Measurements from ENCODE around the gene CNIH3. TPM values are rescaled to one million over a fixed set of nuclear protein-coding genes. Genes with fewer than 3 reads are reported as not detected.

Gene CNIH3
- total and polyA plus RNA-seq, 8 donors = 0.45 to 18.7 (median 3.1) TPM; not detected in 1

- no peak for TF ChIP-seq CTCF (IDR thresholded peaks at IDR 0.05)
- TF ChIP-seq POLR2AphosphoS5 (IDR thresholded peaks at IDR 0.05) = no peak
- Histone ChIP-seq H3K4me3 (no peak overlapping the region), H3K36me3 (no peaks in the 10 kb centered on the region), H3K27ac (no peak overlapping the region), H3K9me3 (no peaks in the 10 kb centered on the region), H3K4me1 (no peaks in the 10 kb centered on the region), H3K27me3 (no peaks in the 10 kb centered on the region)
- DNase-seq = no peak
- 75 to 81% (median 78%) methylated on average over 7 to 9 of the region's 9 CpGs for WGBS, 5 donors
- intact Hi-C loops (cut with DNase I; ENCODE audit: low total_unique reads) = no loop called here
Observed at GRCh38 chr1:224718470-224719053, 102.4 kb downstream of the CNIH3 start.

GRCh38 chr1:224719716-224720115 is 103.6 kb downstream of the CNIH3 start:
- no peaks in the 10 kb centered on the region for H3K4me1 ChIP-seq
- TF ChIP-seq POLR2A (IDR thresholded peaks at IDR 0.05) = no peak
- no peak for TF ChIP-seq CTCF (IDR thresholded peaks at IDR 0.05)
- TF ChIP-seq POLR2AphosphoS5 (IDR thresholded peaks at IDR 0.05) = no peak
- TF ChIP-seq EP300 (IDR thresholded peaks at IDR 0.05) = no peak
- H3K4me3 ChIP-seq = no peak overlapping the region
- no peak overlapping the region for H3K27ac ChIP-seq
- no peak for DNase-seq
- H3K9me3 ChIP-seq = no peaks in the 10 kb centered on the region
- no peaks in the 10 kb centered on the region for H3K27me3 ChIP-seq
- intact Hi-C loops (cut with DNase I; ENCODE audit: low total_unique reads) = no loop called here
- WGBS, 5 donors = 36 to 54% (median 38%) methylated on average over 4 of the region's 4 CpGs
- no peaks in the 10 kb centered on the region for H3K36me3 ChIP-seq

GRCh38 chr1:224720216-224720615 is 104.1 kb downstream of the CNIH3 start:
- intact Hi-C loops (cut with DNase I; ENCODE audit: low total_unique reads) = no loop called here
- DNase-seq = no peak
- Histone ChIP-seq H3K36me3 (no peaks in the 10 kb centered on the region), H3K4me3 (no peak overlapping the region), H3K9me3 (no peaks in the 10 kb centered on the region), H3K27ac (no peak overlapping the region), H3K4me1 (no peaks in the 10 kb centered on the region), H3K27me3 (no peaks in the 10 kb centered on the region)
- WGBS, 5 donors = 35 to 51% (median 42%) methylated on average over 2 to 5 of the region's 5 CpGs
- TF ChIP-seq CTCF (IDR thresholded peaks at IDR 0.05) = no peak
- no peak for TF ChIP-seq EP300 (IDR thresholded peaks at IDR 0.05)
- TF ChIP-seq POLR2AphosphoS5 (IDR thresholded peaks at IDR 0.05) = no peak
- no peak for TF ChIP-seq POLR2A (IDR thresholded peaks at IDR 0.05)

- no peak overlapping the region for H3K27ac ChIP-seq
- WGBS, 5 donors = 79 to 90% (median 85%) methylated on average over 7 of the region's 7 CpGs
- DNase-seq = no peak
- intact Hi-C loops (cut with DNase I; ENCODE audit: low total_unique reads) = no loop called here
- no peak overlapping the region for H3K4me3 ChIP-seq
- no peaks in the 10 kb centered on the region for H3K4me1 ChIP-seq
- no peaks in the 10 kb centered on the region for H3K9me3 ChIP-seq
- no peak for TF ChIP-seq EP300 (IDR thresholded peaks at IDR 0.05)
- no peak for TF ChIP-seq CTCF (IDR thresholded peaks at IDR 0.05)
- TF ChIP-seq POLR2AphosphoS5 (IDR thresholded peaks at IDR 0.05) = no peak
- TF ChIP-seq POLR2A (IDR thresholded peaks at IDR 0.05) = no peak
- H3K27me3 ChIP-seq = no peaks in the 10 kb centered on the region
- no peaks in the 10 kb centered on the region for H3K36me3 ChIP-seq
Observed at GRCh38 chr1:224721000-224721399, 104.9 kb downstream of the CNIH3 start.
